GM12892 (cell line): ENCODE results near the gene FBXO34.

Source experiments
- POLR2A ChIP-seq: IDR thresholded peaks from 2 replicates; pipeline ENCODE4 v1.6.1; 2011; ENCODE audit warnings: low read depth, low read length, control low read depth
- TAF1 ChIP-seq: IDR thresholded peaks from 2 replicates; pipeline ENCODE4 v1.6.1; 2011; ENCODE audit warnings: low read depth, mild to moderate bottlenecking, control low read depth, low read length, borderline replicate concordance

DNA sequence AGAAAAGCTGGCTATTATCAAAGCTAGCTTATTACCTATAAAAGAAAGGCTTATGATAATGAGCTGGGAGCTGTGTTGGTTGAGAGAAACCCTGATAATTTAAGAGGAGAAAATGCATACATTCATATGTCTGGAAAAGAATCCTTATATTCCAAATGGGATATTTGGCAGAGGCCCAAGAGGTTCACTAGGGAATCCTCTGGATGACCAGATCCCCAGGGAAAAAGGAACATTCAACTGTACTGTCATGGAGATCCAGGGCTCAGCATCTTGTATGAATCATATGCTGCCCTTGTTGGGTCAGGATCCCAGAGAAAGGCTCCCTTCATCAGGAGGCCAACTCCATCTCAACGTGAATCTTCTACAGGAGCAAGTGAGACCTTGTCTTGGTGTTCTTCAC, 16.6 kb upstream of the FBXO34 start:
- TF ChIP-seq POLR2A = no peak
- TF ChIP-seq TAF1 = no peak
